SJCRH30 (cell line): ENCODE measurements around the gene PSRC1. TPM values are rescaled to one million over a fixed set of nuclear protein-coding genes. Genes with fewer than 3 reads are reported as not detected.
"Not testable (repeated sequence)": the region's sequence is repeated elsewhere in the genome, so short reads cannot be mapped to it uniquely, and the experiment has no call there.

Experiments
- DNase-seq, 2 experiments: peaks; one replicate each; pipeline ENCODE4 v3.0.0-alpha.2; 2015 to 2020
- H3K27ac ChIP-seq: fragments of 250-450 bp; sonication (Bioruptor Pico); 2 replicates; pipeline ENCODE4 v1.5.1; 2020; ENCODE audit warnings: mild to moderate bottlenecking, moderate library complexity
- H3K27me3 ChIP-seq: fragments of 250-450 bp; sonication (Bioruptor Pico); 2 replicates; pipeline ENCODE4 v1.5.1; 2020; ENCODE audit warnings: mild to moderate bottlenecking, moderate library complexity
- H3K36me3 ChIP-seq: fragments of 250-450 bp; sonication (Bioruptor Pico); 2 replicates; pipeline ENCODE4 v1.5.1; 2020; ENCODE audit warnings: mild to moderate bottlenecking, moderate library complexity
- H3K4me1 ChIP-seq: fragments of 250-450 bp; sonication (Bioruptor Pico); 2 replicates; pipeline ENCODE4 v1.5.1; 2020; ENCODE audit warnings: mild to moderate bottlenecking, moderate library complexity
- H3K4me3 ChIP-seq: fragments of 250-450 bp; sonication (Bioruptor Pico); 2 replicates; pipeline ENCODE4 v1.5.1; 2020; ENCODE audit warnings: mild to moderate bottlenecking, moderate library complexity
- H3K9me3 ChIP-seq: fragments of 250-450 bp; sonication (Bioruptor Pico); replicated peaks from 2 replicates; pipeline ENCODE4 v1.5.1; 2020; ENCODE audit warnings: mild to moderate bottlenecking, moderate library complexity
- total RNA-seq: library from RNA; depleted of rRNA; stranded (reverse); fragments of >200 nt; shearing (Covaris generic); gene quantifications from 2 replicates; pipeline ENCODE4 v1.2.3, GENCODE V29; 2014

Gene PSRC1
- total RNA-seq, 1 experiment from 2014 or later = 67.5 TPM

DNA sequence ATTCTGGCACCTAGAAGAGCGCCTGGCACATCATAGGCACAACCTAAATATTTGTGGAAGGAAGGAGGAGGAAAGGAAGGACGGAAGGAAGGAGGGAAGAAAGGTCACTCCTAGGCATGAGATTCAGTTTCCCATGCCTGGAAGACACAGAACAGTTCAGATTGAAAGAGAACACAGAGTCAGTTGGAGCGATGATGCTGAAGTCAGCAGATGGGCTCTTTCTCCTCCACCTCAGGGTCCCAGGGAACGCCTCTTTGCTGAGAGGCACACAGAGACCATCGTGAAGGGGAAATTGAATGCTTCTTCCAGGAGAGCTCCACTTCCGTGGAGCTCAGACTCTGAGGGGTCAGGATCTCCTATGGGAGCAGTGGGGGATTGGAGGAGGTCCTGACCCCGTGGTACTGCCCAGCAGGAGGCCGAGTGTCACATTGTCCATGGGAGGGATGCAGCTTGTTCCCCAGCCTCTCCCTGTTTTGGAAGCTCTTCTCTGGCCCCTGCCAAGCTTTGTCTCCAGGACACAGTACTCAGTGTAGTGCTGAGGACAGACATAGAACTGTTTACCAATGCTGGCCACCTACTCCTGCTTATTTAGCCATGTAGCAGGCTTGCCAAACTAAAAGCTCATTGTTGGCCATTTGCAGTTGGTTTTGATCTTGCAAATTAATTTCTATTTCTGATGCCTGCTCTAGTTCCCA, 21.4 kb upstream of the PSRC1 start:
- DNase-seq = no peak
- no peak overlapping the region for H3K27ac ChIP-seq
- H3K9me3 ChIP-seq = no peaks in the 10 kb centered on the region
- peaks cover 21% of the 10 kb centered on the region for H3K4me1 ChIP-seq
- no peaks in the 10 kb centered on the region for H3K36me3 ChIP-seq
- no peaks in the 10 kb centered on the region for H3K27me3 ChIP-seq
- no peak overlapping the region for H3K4me3 ChIP-seq

DNA sequence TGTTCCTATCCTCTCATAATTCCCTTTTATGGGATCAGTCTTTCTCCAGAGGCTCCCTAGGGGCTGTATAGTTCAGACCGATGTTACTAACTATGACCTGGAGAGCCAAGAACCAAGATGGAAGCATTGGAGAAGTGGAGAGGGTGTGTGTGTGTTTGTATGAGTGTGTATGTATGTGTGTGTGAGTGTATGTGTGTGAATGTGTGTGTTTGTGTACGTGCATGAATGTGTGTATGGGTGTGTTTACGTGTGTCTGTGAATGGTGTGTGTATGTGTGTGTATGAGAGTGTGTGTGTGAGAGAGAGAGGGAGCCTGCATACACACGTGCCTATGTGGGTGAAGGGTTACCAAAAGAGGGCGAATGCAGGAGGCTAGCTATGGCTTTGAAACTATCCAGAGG, 18.9 kb upstream of the PSRC1 start:
- Histone ChIP-seq H3K4me3 (no peak overlapping the region), H3K27me3 (no peaks in the 10 kb centered on the region), H3K27ac (no peak overlapping the region), H3K36me3 (no peaks in the 10 kb centered on the region), H3K4me1 (peaks cover 37% of the 10 kb centered on the region), H3K9me3 (no peaks in the 10 kb centered on the region)
- no peak for DNase-seq

- no peaks in the 10 kb centered on the region for H3K36me3 ChIP-seq
- H3K27ac ChIP-seq = peak overlapping the region; percentile 95
- peaks cover 44% of the 10 kb centered on the region for H3K4me1 ChIP-seq
These were observed 17.8 kb upstream of the PSRC1 start for GRCh38 chr1:109300650-109301151.

GRCh38 chr1:109299558-109300343, 16.8 kb upstream of the PSRC1 start:
- no peaks in the 10 kb centered on the region for H3K27me3 ChIP-seq
- DNase-seq = peak; percentile 97 to 99
- H3K27ac ChIP-seq = peak overlapping the region; percentile 95
- H3K36me3 ChIP-seq = no peaks in the 10 kb centered on the region
- H3K9me3 ChIP-seq = no peaks in the 10 kb centered on the region
- peaks cover 44% of the 10 kb centered on the region for H3K4me1 ChIP-seq
- peak overlapping the region; percentile 51 for H3K4me3 ChIP-seq

More at GRCh38 chr1:109300650-109301151, 17.8 kb upstream of the PSRC1 start:
- H3K27me3 ChIP-seq = no peaks in the 10 kb centered on the region
- no peak for DNase-seq
- H3K4me3 ChIP-seq = no peak overlapping the region
- no peaks in the 10 kb centered on the region for H3K9me3 ChIP-seq

DNA sequence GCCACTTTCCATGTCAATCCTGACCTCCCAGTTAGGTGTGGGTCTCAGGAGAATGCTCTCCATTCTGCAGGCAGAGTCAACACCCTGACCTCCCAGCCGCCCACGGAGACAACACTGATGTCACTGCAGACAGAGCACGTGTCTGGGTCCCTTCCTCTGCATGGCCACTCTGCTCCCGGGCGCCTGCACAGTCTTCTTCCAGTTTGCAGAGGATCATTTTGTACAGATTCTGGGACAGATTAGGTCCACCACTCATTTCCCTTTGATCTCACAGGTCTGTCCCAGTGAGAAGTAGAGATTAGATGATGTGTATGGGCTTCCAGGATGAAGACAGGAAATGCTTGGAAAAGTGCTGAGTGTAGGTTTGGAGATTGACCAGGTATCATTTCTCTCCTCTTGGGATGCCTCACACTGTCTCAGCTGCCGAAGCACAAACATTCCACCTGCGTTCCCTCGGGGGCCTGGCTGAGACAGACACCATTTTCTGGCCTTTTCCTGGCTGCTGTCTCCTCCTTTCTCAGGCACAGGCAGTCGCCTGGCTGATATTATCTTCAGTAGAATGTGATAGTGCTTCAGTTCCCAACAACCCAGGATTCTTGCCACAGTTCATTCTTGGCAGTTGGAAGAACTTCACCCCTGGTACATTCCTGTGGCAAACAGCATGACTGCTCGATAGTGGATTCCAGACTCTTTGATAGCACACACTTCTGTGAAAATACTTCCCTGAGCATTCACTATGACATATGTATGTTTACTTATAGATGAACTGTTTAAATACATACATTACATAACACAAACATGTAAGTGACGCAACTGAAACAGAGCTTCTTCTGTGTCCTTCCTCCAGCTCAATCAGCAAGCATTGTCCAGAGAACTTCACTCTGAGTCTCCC, 16.0 kb upstream of the PSRC1 start:
- Histone ChIP-seq H3K4me1 (peaks cover 44% of the 10 kb centered on the region), H3K4me3 (peak overlapping the region; percentile 51)

DNA sequence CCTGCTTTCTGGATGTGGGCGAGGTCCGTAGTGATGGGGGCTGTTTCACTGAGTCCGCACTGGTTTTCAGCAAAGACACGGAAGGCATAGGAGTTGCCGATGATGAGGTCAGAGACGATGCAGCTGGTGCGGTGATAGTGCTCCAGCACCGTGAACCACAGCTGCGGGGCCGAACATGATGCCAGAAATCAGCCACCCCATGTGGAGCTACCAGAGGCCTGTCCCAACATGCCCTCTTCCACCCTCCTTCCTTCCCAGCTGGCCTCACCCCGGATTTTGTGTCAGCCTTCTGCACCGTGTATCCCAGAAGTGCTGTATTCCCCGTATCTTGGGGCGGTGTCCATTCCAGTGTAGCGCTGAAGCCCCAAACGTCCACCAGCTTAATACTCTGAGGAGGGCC, 13.8 kb upstream of the PSRC1 start:
- Histone ChIP-seq H3K4me3 (no peak overlapping the region), H3K27me3 (no peaks in the 10 kb centered on the region), H3K27ac (peak overlapping the region; percentile 95), H3K36me3 (no peaks in the 10 kb centered on the region), H3K4me1 (peaks cover 41% of the 10 kb centered on the region), H3K9me3 (no peaks in the 10 kb centered on the region)
- peak; percentile 93 to 96 for DNase-seq

More for the DNA sequence above, 16.0 kb upstream of the PSRC1 start:
- H3K27ac ChIP-seq = peak overlapping the region; percentile 95
- no peaks in the 10 kb centered on the region for H3K36me3 ChIP-seq
- H3K9me3 ChIP-seq = no peaks in the 10 kb centered on the region
- peak; percentile 59 to 69 for DNase-seq
- no peaks in the 10 kb centered on the region for H3K27me3 ChIP-seq

DNA sequence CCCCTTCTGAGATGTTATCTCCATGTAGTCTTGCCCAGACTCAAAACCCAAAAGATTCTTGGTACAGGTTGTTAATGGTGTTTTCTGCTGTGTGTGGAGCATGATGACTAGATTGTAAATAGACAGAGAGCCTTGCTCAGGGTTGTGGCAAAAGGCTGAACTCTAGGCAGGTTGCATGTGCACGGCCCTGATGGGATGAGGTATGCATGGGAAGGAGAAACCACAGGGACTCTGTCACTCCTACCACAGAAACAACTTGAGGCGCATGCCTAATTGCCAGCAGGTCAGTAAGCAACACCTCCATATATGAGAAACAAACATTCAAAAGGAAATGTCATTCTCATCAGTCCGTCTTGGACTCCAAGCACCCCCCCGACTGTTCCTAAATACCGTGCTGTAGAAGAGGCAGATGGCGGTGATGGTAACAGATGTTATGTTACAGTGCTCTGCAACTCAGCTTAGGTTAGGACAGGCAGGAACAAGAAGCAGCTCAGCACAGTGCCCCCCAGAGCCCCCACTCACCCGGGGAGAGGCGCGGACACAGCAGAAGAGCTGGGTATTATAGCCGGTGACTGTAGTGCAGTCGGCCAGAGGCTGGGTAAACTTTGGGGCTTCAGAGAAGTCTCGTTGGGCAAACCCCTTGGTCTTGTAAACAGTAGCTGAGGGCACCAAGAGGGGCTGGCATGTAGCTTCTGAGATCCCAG, 12.9 kb upstream of the PSRC1 start:
- Histone ChIP-seq H3K9me3 (no peaks in the 10 kb centered on the region), H3K27ac (peak overlapping the region; percentile 95), H3K27me3 (no peaks in the 10 kb centered on the region), H3K4me1 (peaks cover 41% of the 10 kb centered on the region), H3K36me3 (no peaks in the 10 kb centered on the region), H3K4me3 (no peak overlapping the region)
- DNase-seq = no peak

DNA sequence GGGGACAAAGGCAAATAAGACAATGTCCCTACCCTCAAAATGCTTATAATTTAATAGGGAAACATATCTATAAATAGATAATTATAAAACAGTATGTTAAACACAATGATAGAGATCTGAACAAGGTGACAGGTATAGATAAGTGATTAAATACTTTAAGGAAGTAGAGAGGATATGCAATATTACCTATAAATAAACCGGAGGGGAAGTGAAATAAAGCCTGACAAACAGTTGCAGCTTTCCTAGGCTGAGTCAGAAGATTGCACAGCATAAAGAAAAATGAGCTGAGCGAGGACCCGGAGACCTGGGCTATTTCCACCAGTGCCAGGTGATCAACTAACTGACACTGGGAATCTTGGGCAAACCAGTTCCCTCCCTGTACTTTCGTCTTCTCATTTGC, 11.5 kb upstream of the PSRC1 start:
- Histone ChIP-seq H3K4me1 (peaks cover 33% of the 10 kb centered on the region), H3K9me3 (no peaks in the 10 kb centered on the region), H3K27ac (no peak overlapping the region), H3K27me3 (no peaks in the 10 kb centered on the region), H3K36me3 (no peaks in the 10 kb centered on the region), H3K4me3 (no peak overlapping the region)
- no peak for DNase-seq

GRCh38 chr1:109293026-109293425, 10.1 kb upstream of the PSRC1 start:
- no peak overlapping the region for H3K27ac ChIP-seq

DNA sequence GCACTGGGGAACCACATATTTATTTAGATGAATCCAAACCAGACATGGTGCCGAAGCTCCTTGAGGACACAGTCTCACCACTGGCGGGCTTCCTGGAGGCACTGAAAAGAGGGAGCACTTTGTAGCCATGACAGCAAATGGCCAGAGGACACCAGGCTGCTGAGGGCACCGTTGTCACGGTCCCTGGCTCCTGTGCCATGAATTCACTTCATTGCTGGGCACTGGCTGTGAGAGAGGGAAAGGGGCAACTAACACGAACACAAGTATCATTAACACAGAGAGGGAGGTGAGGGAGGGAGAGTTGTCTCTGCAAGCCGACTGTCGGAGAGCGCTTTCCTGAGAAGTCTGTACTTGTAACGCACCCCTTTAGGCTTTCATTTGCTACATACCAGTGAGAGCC, 9.4 kb upstream of the PSRC1 start:
- no peaks in the 10 kb centered on the region for H3K36me3 ChIP-seq
- no peaks in the 10 kb centered on the region for H3K27me3 ChIP-seq
- H3K9me3 ChIP-seq = no peaks in the 10 kb centered on the region
- DNase-seq = no peak
- no peak overlapping the region for H3K27ac ChIP-seq
- peaks cover 12% of the 10 kb centered on the region for H3K4me1 ChIP-seq
- H3K4me3 ChIP-seq = no peak overlapping the region

More at GRCh38 chr1:109293026-109293425, 10.1 kb upstream of the PSRC1 start:
- DNase-seq = no peak
- Histone ChIP-seq H3K27me3 (no peaks in the 10 kb centered on the region), H3K4me3 (no peak overlapping the region), H3K4me1 (peaks cover 18% of the 10 kb centered on the region), H3K9me3 (no peaks in the 10 kb centered on the region), H3K36me3 (no peaks in the 10 kb centered on the region)

- H3K27ac ChIP-seq = no peak overlapping the region
- no peaks in the 10 kb centered on the region for H3K27me3 ChIP-seq
- no peak for DNase-seq
- H3K36me3 ChIP-seq = no peaks in the 10 kb centered on the region
- no peak overlapping the region for H3K4me3 ChIP-seq
- no peaks in the 10 kb centered on the region for H3K9me3 ChIP-seq
- 0 out of 2 replicates have a peak, but pooled peaks cover 2% of the 10 kb centered on the region for H3K4me1 ChIP-seq
These were observed 8.1 kb upstream of the PSRC1 start for GRCh38 chr1:109290998-109291397.

DNA sequence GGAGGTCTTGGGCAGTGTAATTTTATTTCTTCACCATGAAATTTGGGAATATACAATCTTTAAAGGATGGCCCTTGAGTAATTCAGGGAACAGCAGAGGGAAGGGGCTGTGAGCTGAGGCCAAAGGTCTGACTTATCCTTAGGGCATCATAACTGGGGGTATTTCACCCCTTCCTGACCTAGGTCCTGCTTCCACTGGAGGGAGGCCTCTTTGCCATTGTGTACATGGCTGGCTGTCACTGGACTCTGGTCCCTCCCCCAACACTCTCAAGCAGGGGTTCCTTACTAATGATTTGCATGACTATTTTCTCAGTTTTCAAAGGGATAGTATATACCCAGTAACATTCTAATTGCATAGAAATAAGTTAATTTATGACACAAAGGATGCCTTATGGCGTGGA, 7.2 kb upstream of the PSRC1 start:
- no peaks in the 10 kb centered on the region for H3K9me3 ChIP-seq
- no peak for DNase-seq
- no peaks in the 10 kb centered on the region for H3K27me3 ChIP-seq
- H3K27ac ChIP-seq = no peak overlapping the region
- H3K4me1 ChIP-seq = no peaks in the 10 kb centered on the region
- H3K4me3 ChIP-seq = no peak overlapping the region
- no peaks in the 10 kb centered on the region for H3K36me3 ChIP-seq

- H3K4me1 ChIP-seq, H3K27me3 ChIP-seq, H3K9me3 ChIP-seq, H3K36me3 ChIP-seq, DNase-seq, H3K27ac ChIP-seq, H3K4me3 ChIP-seq: not testable (repeated sequence)
These were observed 3.8 kb upstream of the PSRC1 start for GRCh38 chr1:109286762-109287161.
